Measurements from ENCODE around the gene HNF1A. TPM values are rescaled to one million over a fixed set of nuclear protein-coding genes. Genes with fewer than 3 reads are reported as not detected.
"Not testable (repeated sequence)": the region's sequence is repeated elsewhere in the genome, so short reads cannot be mapped to it uniquely, and the experiment has no call there.

HNF1A gene
- polyA plus RNA-seq, 2 donors: 0.06 TPM

- Histone ChIP-seq H3K36me3 (ENCODE audit: control insufficient read depth in 2 of 2, insufficient read depth in 2 of 2, low read length in 1 of 2) (no peaks in the 10 kb centered on the region), H3K4me3 (ENCODE audit: low read depth in 1 of 2, low read length in 2 of 2) (no peak overlapping the region), H3K27me3 (ENCODE audit: control insufficient read depth in 1 of 2, insufficient read depth in 2 of 2, low read length in 2 of 2) (no peaks in the 10 kb centered on the region), H3K9me3 (ENCODE audit: control insufficient read depth in 2 of 2, insufficient read depth in 1 of 2, low read depth in 1 of 2, low read length in 1 of 2) (no peaks in the 10 kb centered on the region), H3K27ac (ENCODE audit: low read depth in 2 of 2, low read length in 1 of 2) (peak overlapping the region in 1 of 2 donors; percentile 67), H3K4me1 (ENCODE audit: control insufficient read depth in 2 of 2, insufficient read depth in 2 of 2, low read length in 1 of 2) (peaks cover 0 to 9% of the 10 kb centered on the region in 2 donors)
- WGBS, 2 donors: 76 to 81% methylated on average over 9 of the region's 9 CpGs
Observed at GRCh38 chr12:121034616-121035305, 56.4 kb downstream of the HNF1A start.

- WGBS, 2 donors: 71 to 79% methylated on average over 6 of the region's 6 CpGs
- Histone ChIP-seq H3K27ac (ENCODE audit: low read depth in 2 of 2, low read length in 1 of 2) (no peak overlapping the region), H3K4me3 (ENCODE audit: low read depth in 1 of 2, low read length in 2 of 2) (no peak overlapping the region), H3K27me3 (ENCODE audit: control insufficient read depth in 1 of 2, insufficient read depth in 2 of 2, low read length in 2 of 2) (no peaks in the 10 kb centered on the region), H3K9me3 (ENCODE audit: control insufficient read depth in 2 of 2, insufficient read depth in 1 of 2, low read depth in 1 of 2, low read length in 1 of 2) (no peaks in the 10 kb centered on the region), H3K36me3 (ENCODE audit: control insufficient read depth in 2 of 2, insufficient read depth in 2 of 2, low read length in 1 of 2) (no peaks in the 10 kb centered on the region), H3K4me1 (ENCODE audit: control insufficient read depth in 2 of 2, insufficient read depth in 2 of 2, low read length in 1 of 2) (peaks cover 0 to 9% of the 10 kb centered on the region in 2 donors)
Observed at GRCh38 chr12:121036810-121037326, 58.5 kb downstream of the HNF1A start.

- H3K4me1 ChIP-seq (ENCODE audit: control insufficient read depth in 2 of 2, insufficient read depth in 2 of 2, low read length in 1 of 2): peaks cover 0 to 3% of the 10 kb centered on the region in 2 donors
- 24 to 25% methylated on average over 13 of the region's 13 CpGs for WGBS, 2 donors
- H3K9me3 ChIP-seq (ENCODE audit: control insufficient read depth in 2 of 2, insufficient read depth in 1 of 2, low read depth in 1 of 2, low read length in 1 of 2): no peaks in the 10 kb centered on the region
- H3K27ac ChIP-seq (ENCODE audit: low read depth in 2 of 2, low read length in 1 of 2): peak within 1 kb of the TSS; percentile 49 to 69
- no peaks in the 10 kb centered on the region for H3K36me3 ChIP-seq (ENCODE audit: control insufficient read depth in 2 of 2, insufficient read depth in 2 of 2, low read length in 1 of 2)
- no peaks in the 10 kb centered on the region for H3K27me3 ChIP-seq (ENCODE audit: control insufficient read depth in 1 of 2, insufficient read depth in 2 of 2, low read length in 2 of 2)
- peak within 1 kb of the TSS; percentile 59 to 61 for H3K4me3 ChIP-seq (ENCODE audit: low read depth in 1 of 2, low read length in 2 of 2)
Observed at GRCh38 chr12:121038861-121039668, 60.7 kb downstream of the HNF1A start, which contains the start of gene OASL. Gene OASL, minus strand, starts transcription at chr12:121039246. Its CDS starts 275 bp downstream, at chr12:121038971.

- Histone ChIP-seq H3K4me1 (ENCODE audit: control insufficient read depth in 2 of 2, insufficient read depth in 2 of 2, low read length in 1 of 2) (peaks cover 0 to 3% of the 10 kb centered on the region in 2 donors), H3K27me3 (ENCODE audit: control insufficient read depth in 1 of 2, insufficient read depth in 2 of 2, low read length in 2 of 2) (no peaks in the 10 kb centered on the region), H3K9me3 (ENCODE audit: control insufficient read depth in 2 of 2, insufficient read depth in 1 of 2, low read depth in 1 of 2, low read length in 1 of 2) (no peaks in the 10 kb centered on the region), H3K36me3 (ENCODE audit: control insufficient read depth in 2 of 2, insufficient read depth in 2 of 2, low read length in 1 of 2) (no peaks in the 10 kb centered on the region), H3K4me3 (ENCODE audit: low read depth in 1 of 2, low read length in 2 of 2) (no peak overlapping the region), H3K27ac (ENCODE audit: low read depth in 2 of 2, low read length in 1 of 2) (no peak overlapping the region)
- 82 to 85% methylated on average over 4 of the region's 4 CpGs for WGBS, 2 donors
Observed at GRCh38 chr12:121043067-121043466, 64.7 kb downstream of the HNF1A start.

GRCh38 chr12:121047400-121047799, 69.1 kb downstream of the HNF1A start:
- H3K9me3 ChIP-seq (ENCODE audit: control insufficient read depth in 2 of 2, insufficient read depth in 1 of 2, low read depth in 1 of 2, low read length in 1 of 2); H3K27me3 ChIP-seq (ENCODE audit: control insufficient read depth in 1 of 2, insufficient read depth in 2 of 2, low read length in 2 of 2); H3K4me3 ChIP-seq (ENCODE audit: low read depth in 1 of 2, low read length in 2 of 2); H3K36me3 ChIP-seq (ENCODE audit: control insufficient read depth in 2 of 2, insufficient read depth in 2 of 2, low read length in 1 of 2); H3K27ac ChIP-seq (ENCODE audit: low read depth in 2 of 2, low read length in 1 of 2); H3K4me1 ChIP-seq (ENCODE audit: control insufficient read depth in 2 of 2, insufficient read depth in 2 of 2, low read length in 1 of 2): not testable (repeated sequence)
- 71 to 82% methylated on average over 12 of the region's 12 CpGs for WGBS, 2 donors

- no peak overlapping the region for H3K27ac ChIP-seq (ENCODE audit: low read depth in 2 of 2, low read length in 1 of 2)
- H3K36me3 ChIP-seq (ENCODE audit: control insufficient read depth in 2 of 2, insufficient read depth in 2 of 2, low read length in 1 of 2): no peaks in the 10 kb centered on the region
- 79% methylated on average over 7 of the region's 7 CpGs for WGBS, 2 donors
- no peaks in the 10 kb centered on the region for H3K4me1 ChIP-seq (ENCODE audit: control insufficient read depth in 2 of 2, insufficient read depth in 2 of 2, low read length in 1 of 2)
- no peak overlapping the region for H3K4me3 ChIP-seq (ENCODE audit: low read depth in 1 of 2, low read length in 2 of 2)
- H3K9me3 ChIP-seq (ENCODE audit: control insufficient read depth in 2 of 2, insufficient read depth in 1 of 2, low read depth in 1 of 2, low read length in 1 of 2): no peaks in the 10 kb centered on the region
- H3K27me3 ChIP-seq (ENCODE audit: control insufficient read depth in 1 of 2, insufficient read depth in 2 of 2, low read length in 2 of 2): no peaks in the 10 kb centered on the region
Observed at GRCh38 chr12:121048442-121048841, 70.1 kb downstream of the HNF1A start.

- H3K27ac ChIP-seq (ENCODE audit: low read depth in 2 of 2, low read length in 1 of 2): no peak overlapping the region
- H3K27me3 ChIP-seq (ENCODE audit: control insufficient read depth in 1 of 2, insufficient read depth in 2 of 2, low read length in 2 of 2): no peaks in the 10 kb centered on the region
- WGBS, 2 donors: 65 to 72% methylated on average over 2 of the region's 2 CpGs
- no peak overlapping the region for H3K4me3 ChIP-seq (ENCODE audit: low read depth in 1 of 2, low read length in 2 of 2)
- H3K36me3 ChIP-seq (ENCODE audit: control insufficient read depth in 2 of 2, insufficient read depth in 2 of 2, low read length in 1 of 2): no peaks in the 10 kb centered on the region
- no peaks in the 10 kb centered on the region for H3K4me1 ChIP-seq (ENCODE audit: control insufficient read depth in 2 of 2, insufficient read depth in 2 of 2, low read length in 1 of 2)
- no peaks in the 10 kb centered on the region for H3K9me3 ChIP-seq (ENCODE audit: control insufficient read depth in 2 of 2, insufficient read depth in 1 of 2, low read depth in 1 of 2, low read length in 1 of 2)
Observed at GRCh38 chr12:121050725-121051124, 72.4 kb downstream of the HNF1A start.

Other genes starting within 250 kb of the HNF1A start
- gene SPPL3, start 74.2 kb upstream of the HNF1A start, polyA plus RNA-seq: 10 to 100 TPM; 16.7 to 29.3 TPM
- gene C12orf43, start 37.9 kb downstream of the HNF1A start, polyA plus RNA-seq: 1 to 10 TPM; 5.4 to 9.2 TPM
- 1 to 10 TPM in 1 of 2 donors, under 1 TPM in 1; 0.90 to 1.9 TPM for gene OASL, start 60.7 kb downstream of the HNF1A start, polyA plus RNA-seq
- gene P2RX7, start 154.3 kb downstream of the HNF1A start, polyA plus RNA-seq: 1 to 10 TPM; 1.2 to 2.5 TPM
- gene P2RX4, start 231.6 kb downstream of the HNF1A start, polyA plus RNA-seq: 1 to 10 TPM; 5.0 to 5.4 TPM